Measurements from ENCODE around the gene SNX21.

SNX21 gene

GRCh38 chr20:45874576-45874975 lies 41.0 kb downstream of the SNX21 start:
- Mint-ChIP-seq H3K4me3 (no peak overlapping the region), H3K9me3 (ENCODE audit: low read depth) (no peaks in the 10 kb centered on the region), H3K36me3 (peaks cover 8% of the 10 kb centered on the region), H3K27ac (no peak overlapping the region), H3K27me3 (no peaks in the 10 kb centered on the region), H3K4me1 (ENCODE audit: low read depth) (no peaks in the 10 kb centered on the region)

GRCh38 chr20:45878076-45878761 lies 44.6 kb downstream of the SNX21 start:
- Mint-ChIP-seq H3K4me3 (no peak overlapping the region), H3K9me3 (ENCODE audit: low read depth) (no peaks in the 10 kb centered on the region), H3K27ac (no peak overlapping the region), H3K27me3 (no peaks in the 10 kb centered on the region), H3K4me1 (ENCODE audit: low read depth) (peaks cover 22% of the 10 kb centered on the region), H3K36me3 (peaks cover 5% of the 10 kb centered on the region)

- Mint-ChIP-seq H3K27me3 (no peaks in the 10 kb centered on the region), H3K27ac (peak within 1 kb of the TSS; percentile 95), H3K36me3 (peaks cover 5% of the 10 kb centered on the region), H3K9me3 (ENCODE audit: low read depth) (no peaks in the 10 kb centered on the region), H3K4me3 (peak within 1 kb of the TSS; percentile 95), H3K4me1 (ENCODE audit: low read depth) (peaks cover 38% of the 10 kb centered on the region)
These were observed 47.6 kb downstream of the SNX21 start, which contains the start of gene ZSWIM1 for GRCh38 chr20:45880988-45881788. Gene ZSWIM1 (plus strand): TSS chr20:45881227. CDS start chr20:45882593, 1,366 bp downstream.

GRCh38 chr20:45882469-45883099 lies 49.0 kb downstream of the SNX21 start:
- Mint-ChIP-seq H3K27me3 (no peaks in the 10 kb centered on the region), H3K4me3 (peak overlapping the region; percentile 85), H3K4me1 (ENCODE audit: low read depth) (peaks cover 42% of the 10 kb centered on the region), H3K9me3 (ENCODE audit: low read depth) (no peaks in the 10 kb centered on the region), H3K36me3 (peaks cover 5% of the 10 kb centered on the region), H3K27ac (peak overlapping the region; percentile 75)

GRCh38 chr20:45883100-45883469 lies 49.5 kb downstream of the SNX21 start:
- H3K4me1 Mint-ChIP-seq (ENCODE audit: low read depth): peaks cover 44% of the 10 kb centered on the region
- no peaks in the 10 kb centered on the region for H3K9me3 Mint-ChIP-seq (ENCODE audit: low read depth)
- H3K27me3 Mint-ChIP-seq: no peaks in the 10 kb centered on the region
- H3K4me3 Mint-ChIP-seq: peak overlapping the region; percentile 85
- peak overlapping the region; percentile 75 for H3K27ac Mint-ChIP-seq
- H3K36me3 Mint-ChIP-seq: peaks cover 5% of the 10 kb centered on the region

GRCh38 chr20:45886590-45887345 lies 53.2 kb downstream of the SNX21 start:
- peak overlapping the region; percentile 66 for H3K27ac Mint-ChIP-seq
- H3K4me3 Mint-ChIP-seq: no peak overlapping the region
- peaks cover 47% of the 10 kb centered on the region for H3K4me1 Mint-ChIP-seq (ENCODE audit: low read depth)
- peaks cover 2% of the 10 kb centered on the region for H3K36me3 Mint-ChIP-seq
- H3K9me3 Mint-ChIP-seq (ENCODE audit: low read depth): no peaks in the 10 kb centered on the region
- H3K27me3 Mint-ChIP-seq: no peaks in the 10 kb centered on the region

GRCh38 chr20:45887346-45887715 lies 53.7 kb downstream of the SNX21 start, which contains the start of gene SPATA25:
Gene SPATA25 (minus strand): TSS chr20:45887622. CDS start chr20:45887590, 32 bp downstream.
- peak within 1 kb of the TSS; percentile 81 for H3K27ac Mint-ChIP-seq
- H3K4me1 Mint-ChIP-seq (ENCODE audit: low read depth): peaks cover 48% of the 10 kb centered on the region
- H3K27me3 Mint-ChIP-seq: no peaks in the 10 kb centered on the region

GRCh38 chr20:45888681-45889080 lies 55.1 kb downstream of the SNX21 start:
- H3K27me3 Mint-ChIP-seq: no peaks in the 10 kb centered on the region
- H3K4me1 Mint-ChIP-seq (ENCODE audit: low read depth): peaks cover 48% of the 10 kb centered on the region
- H3K4me3 Mint-ChIP-seq: no peak overlapping the region
- no peaks in the 10 kb centered on the region for H3K9me3 Mint-ChIP-seq (ENCODE audit: low read depth)
- no peak overlapping the region for H3K27ac Mint-ChIP-seq
- peaks cover 2% of the 10 kb centered on the region for H3K36me3 Mint-ChIP-seq

More at GRCh38 chr20:45887346-45887715, 53.7 kb downstream of the SNX21 start, which contains the start of gene SPATA25:
- Mint-ChIP-seq H3K9me3 (ENCODE audit: low read depth) (no peaks in the 10 kb centered on the region), H3K36me3 (peaks cover 2% of the 10 kb centered on the region), H3K4me3 (no peak within 1 kb of the TSS)

- peaks cover 44% of the 10 kb centered on the region for H3K4me1 Mint-ChIP-seq (ENCODE audit: low read depth)
- H3K36me3 Mint-ChIP-seq: no peaks in the 10 kb centered on the region
- no peaks in the 10 kb centered on the region for H3K9me3 Mint-ChIP-seq (ENCODE audit: low read depth)
- H3K27ac Mint-ChIP-seq: peak overlapping the region; percentile 90
- H3K4me3 Mint-ChIP-seq: peak overlapping the region; percentile 91
- H3K27me3 Mint-ChIP-seq: no peaks in the 10 kb centered on the region
These were observed 56.7 kb downstream of the SNX21 start for GRCh38 chr20:45890077-45890984.

GRCh38 chr20:45890985-45891983 lies 57.7 kb downstream of the SNX21 start, which contains the start of the genes CTSA and NEURL2:
Gene CTSA (plus strand): TSS chr20:45891335. CDS start chr20:45891569, 234 bp downstream.
Gene NEURL2 (minus strand): TSS chr20:45891208. CDS start chr20:45890991, 217 bp downstream.
- Mint-ChIP-seq H3K27me3 (no peaks in the 10 kb centered on the region), H3K27ac (peak within 1 kb of the TSS; percentile 90), H3K4me1 (ENCODE audit: low read depth) (peaks cover 38% of the 10 kb centered on the region), H3K4me3 (peak within 1 kb of the TSS; percentile 91), H3K9me3 (ENCODE audit: low read depth) (no peaks in the 10 kb centered on the region), H3K36me3 (no peaks in the 10 kb centered on the region)

GRCh38 chr20:45892049-45892825 lies 58.6 kb downstream of the SNX21 start:
- Mint-ChIP-seq H3K9me3 (ENCODE audit: low read depth) (no peaks in the 10 kb centered on the region), H3K36me3 (no peaks in the 10 kb centered on the region), H3K27me3 (no peaks in the 10 kb centered on the region), H3K4me1 (ENCODE audit: low read depth) (peaks cover 38% of the 10 kb centered on the region), H3K27ac (peak overlapping the region; percentile 79), H3K4me3 (peak overlapping the region; percentile 91)
